Stomach (tissue), 4 donors: ENCODE data around the gene FHIP2A.

ENCODE experiments used
- EP300 ChIP-seq: sonication (generic); formaldehyde crosslinking; IDR thresholded peaks from one replicate; pipeline ENCODE4 v1.6.1; 2017; ENCODE audit warnings: antibody characterized with exemption
- TF ChIP-seq, protein P1 (sequence below), 7 experiments: fragments of 450-650 bp in 4 of 7; fragments of 200-600 bp in 3 of 7; sonication (generic) in 3 of 7; IDR thresholded peaks; one replicate each; pipeline ENCODE4 v1.5.1; 2016 to 2019; ENCODE audit warnings: antibody characterized with exemption in 7 of 7, control low read depth in 2 of 7, mild to moderate bottlenecking in 1 of 7

DNA sequence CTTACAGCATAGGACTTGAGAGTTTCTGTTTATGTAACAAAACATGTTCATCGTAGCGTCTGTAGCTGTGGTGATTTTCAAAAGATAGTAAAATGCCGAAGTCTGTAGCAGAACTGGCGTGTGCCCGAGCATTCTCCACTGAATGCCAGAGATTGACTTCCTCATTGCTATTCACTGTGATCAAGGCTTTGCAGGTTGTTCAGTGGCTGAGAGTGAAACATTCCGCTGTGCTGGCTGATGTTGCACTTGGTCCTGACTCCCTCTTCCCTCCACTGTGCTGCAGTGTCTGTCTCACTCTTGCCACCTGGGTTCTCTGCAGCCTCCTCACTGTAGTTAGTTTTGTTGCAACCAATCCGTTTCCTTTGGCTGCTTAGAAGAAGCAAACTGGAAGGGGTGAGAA lies 37.6 kb downstream of the FHIP2A start:
- TF ChIP-seq, protein P1, sequence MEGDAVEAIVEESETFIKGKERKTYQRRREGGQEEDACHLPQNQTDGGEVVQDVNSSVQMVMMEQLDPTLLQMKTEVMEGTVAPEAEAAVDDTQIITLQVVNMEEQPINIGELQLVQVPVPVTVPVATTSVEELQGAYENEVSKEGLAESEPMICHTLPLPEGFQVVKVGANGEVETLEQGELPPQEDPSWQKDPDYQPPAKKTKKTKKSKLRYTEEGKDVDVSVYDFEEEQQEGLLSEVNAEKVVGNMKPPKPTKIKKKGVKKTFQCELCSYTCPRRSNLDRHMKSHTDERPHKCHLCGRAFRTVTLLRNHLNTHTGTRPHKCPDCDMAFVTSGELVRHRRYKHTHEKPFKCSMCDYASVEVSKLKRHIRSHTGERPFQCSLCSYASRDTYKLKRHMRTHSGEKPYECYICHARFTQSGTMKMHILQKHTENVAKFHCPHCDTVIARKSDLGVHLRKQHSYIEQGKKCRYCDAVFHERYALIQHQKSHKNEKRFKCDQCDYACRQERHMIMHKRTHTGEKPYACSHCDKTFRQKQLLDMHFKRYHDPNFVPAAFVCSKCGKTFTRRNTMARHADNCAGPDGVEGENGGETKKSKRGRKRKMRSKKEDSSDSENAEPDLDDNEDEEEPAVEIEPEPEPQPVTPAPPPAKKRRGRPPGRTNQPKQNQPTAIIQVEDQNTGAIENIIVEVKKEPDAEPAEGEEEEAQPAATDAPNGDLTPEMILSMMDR (IDR thresholded peaks at IDR 0.05), result no peak
- no peak for TF ChIP-seq EP300
